ENCODE data around the gene LARP6.

The LARP6 gene

GRCh38 chr15:70833861-70834765, 19.8 kb downstream of the LARP6 start:
- 0 out of 2 replicates have a peak overlapping the region, but pooled peaks have one; percentile 4 for H3K27ac ChIP-seq
- TF ChIP-seq CTCF (IDR thresholded peaks at IDR 0.05) (no peak), ZFX (IDR thresholded peaks at IDR 0.05; ENCODE audit: borderline replicate concordance) (no peak)

GRCh38 chr15:70833422-70833821, 20.5 kb downstream of the LARP6 start:
- no peak for TF ChIP-seq ZFX (IDR thresholded peaks at IDR 0.05; ENCODE audit: borderline replicate concordance)
- no peak for TF ChIP-seq CTCF (IDR thresholded peaks at IDR 0.05)
- H3K27ac ChIP-seq: 0 out of 2 replicates have a peak overlapping the region, but pooled peaks have one; percentile 4

DNA sequence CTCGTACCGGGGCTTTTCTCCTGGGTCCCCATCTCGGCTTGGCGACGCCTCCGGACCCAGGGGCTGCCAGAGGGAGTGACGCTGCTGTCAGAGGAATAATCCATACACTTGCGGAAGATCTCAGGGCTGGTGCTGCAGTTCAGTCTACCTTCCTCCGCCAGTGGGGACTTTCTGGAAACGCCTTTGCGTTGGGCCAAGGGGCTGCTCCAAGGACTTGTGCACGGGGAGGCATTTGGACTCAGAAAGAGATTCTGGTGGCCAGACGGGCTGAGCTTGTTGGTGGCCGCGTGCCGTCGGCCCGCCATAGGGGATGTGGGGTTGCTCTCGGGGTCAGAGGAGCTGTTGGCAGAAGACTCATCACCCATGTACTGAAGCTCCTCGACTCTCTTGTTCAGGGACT, 21.8 kb downstream of the LARP6 start:
- TF ChIP-seq ZFX (IDR thresholded peaks at IDR 0.05; ENCODE audit: borderline replicate concordance) (no peak), CTCF (IDR thresholded peaks at IDR 0.05) (no peak)
- H3K27ac ChIP-seq: no peak overlapping the region

DNA sequence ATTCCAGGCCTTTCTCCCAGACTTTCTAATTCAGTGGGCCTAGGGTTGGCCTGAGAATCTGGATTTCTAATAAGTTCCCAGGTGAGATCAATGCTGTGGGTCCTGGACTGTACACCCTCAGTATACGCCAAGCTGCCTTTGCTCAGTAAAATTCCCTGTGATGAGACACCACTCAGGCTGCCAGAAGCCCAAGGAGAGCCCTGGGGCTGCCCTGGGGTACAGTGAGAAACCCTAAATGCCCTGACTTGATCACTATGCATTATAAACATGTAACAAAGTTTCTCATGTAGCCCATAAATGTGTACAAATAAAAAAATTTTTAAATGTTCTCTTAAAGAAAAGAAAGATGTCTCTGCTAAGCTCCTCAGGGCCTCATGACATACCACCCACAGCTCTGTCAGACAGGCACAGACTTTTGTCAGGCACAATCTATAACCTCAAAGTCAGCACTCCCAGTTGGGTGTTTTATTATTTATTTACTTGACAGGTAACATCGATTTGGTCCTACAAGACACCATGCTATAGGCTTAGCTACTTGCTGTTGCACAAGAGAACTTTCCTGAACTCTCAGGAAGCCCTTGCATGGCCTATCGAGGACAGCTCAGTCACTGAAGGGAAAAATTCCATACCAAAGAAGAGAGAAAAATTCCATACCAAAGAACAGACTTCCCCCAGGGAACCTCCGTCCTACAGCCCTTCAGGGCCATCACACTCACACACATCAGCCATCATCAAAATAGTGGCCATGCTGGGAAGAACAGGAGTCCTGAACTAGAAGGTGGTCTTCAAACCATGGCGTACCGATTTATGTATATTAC, 22.7 kb downstream of the LARP6 start:
- no peak for TF ChIP-seq ZFX (IDR thresholded peaks at IDR 0.05; ENCODE audit: borderline replicate concordance)
- TF ChIP-seq CTCF (IDR thresholded peaks at IDR 0.05): no peak
- H3K27ac ChIP-seq: no peak overlapping the region

GRCh38 chr15:70830615-70831014, 23.3 kb downstream of the LARP6 start:
- H3K27ac ChIP-seq: no peak overlapping the region
- TF ChIP-seq CTCF (IDR thresholded peaks at IDR 0.05) (no peak), ZFX (IDR thresholded peaks at IDR 0.05; ENCODE audit: borderline replicate concordance) (no peak)

GRCh38 chr15:70829371-70830166, 24.4 kb downstream of the LARP6 start:
- TF ChIP-seq ZFX (IDR thresholded peaks at IDR 0.05; ENCODE audit: borderline replicate concordance) (no peak), CTCF (IDR thresholded peaks at IDR 0.05) (no peak)

More at GRCh38 chr15:70829371-70830166, 24.4 kb downstream of the LARP6 start:
- H3K27ac ChIP-seq: no peak overlapping the region

Data from 22Rv1 (cell line).